ENCODE data around the gene SPP2. TPM values are rescaled to one million over a fixed set of nuclear protein-coding genes. Genes with fewer than 3 reads are reported as not detected.

SPP2 gene
- total RNA-seq, 1 experiment from 2014 or later = not detected

- H2BK15ac ChIP-seq (ENCODE audit: low read depth, low read length) = no peak overlapping the region
- H3K36me3 Mint-ChIP-seq (ENCODE audit: insufficient read depth in 1 of 3, low read depth in 3 of 3) = peaks cover 1 to 13% (median 3%) of the 10 kb centered on the region in 3 experiments; a peak in 4 of 7 replicates
- H3K4me3 Mint-ChIP-seq = no peak overlapping the region
These were observed 30.6 kb upstream of the SPP2 start for GRCh38 chr2:234019896-234020295.

More at GRCh38 chr2:234019896-234020295, 30.6 kb upstream of the SPP2 start:
- H3K4me1 Mint-ChIP-seq = no peaks in the 10 kb centered on the region
- Histone ChIP-seq H3K23me2 (ENCODE audit: insufficient read length, low read depth, low read length, poor library complexity, severe bottlenecking) (no peaks in the 10 kb centered on the region), H3K79me1 (ENCODE audit: insufficient read depth, low read depth, low read length, poor library complexity, severe bottlenecking) (no peaks in the 10 kb centered on the region), H3K14ac (ENCODE audit: insufficient read depth, low read length) (no peak overlapping the region), H3K4me2 (ENCODE audit: insufficient read depth, insufficient read length, low read length) (no peak overlapping the region), H2BK120ac (ENCODE audit: low read depth, low read length, poor library complexity, severe bottlenecking) (no peak overlapping the region), H4K91ac (ENCODE audit: insufficient read length, low read depth, low read length) (no peak overlapping the region), H4K20me1 (ENCODE audit: control insufficient read depth, insufficient read depth, insufficient read length) (no peaks in the 10 kb centered on the region), H3K56ac (ENCODE audit: insufficient read length, low read depth, low read length) (no peak overlapping the region), H2BK5ac (ENCODE audit: insufficient read length, low read length) (no peak overlapping the region), H3K18ac (ENCODE audit: insufficient read length, low read depth, low read length) (no peak overlapping the region), H3K23ac (ENCODE audit: insufficient read length, low read depth, low read length) (no peak overlapping the region), H2AFZ (ENCODE audit: low read length) (no peak overlapping the region), H3K9me3 (ENCODE audit: control insufficient read depth, low read depth, low read length) (no peaks in the 10 kb centered on the region), H3K4me1 (ENCODE audit: insufficient read depth, low read length) (no peaks in the 10 kb centered on the region), H4K5ac (ENCODE audit: insufficient read length, low read depth, low read length) (no peak overlapping the region), H3K27ac (ENCODE audit: insufficient read length, low read depth, low read length) (no peak overlapping the region), H3K27me3 (ENCODE audit: insufficient read depth, low read length) (no peaks in the 10 kb centered on the region), H3K9ac (ENCODE audit: extremely low read depth, insufficient read length, low read length) (no peak overlapping the region), H3K79me2 (ENCODE audit: insufficient read depth, low read length) (no peaks in the 10 kb centered on the region; the same call in 1 of the 2 replicates), H2BK12ac (ENCODE audit: insufficient read length, low read depth, low read length) (no peak overlapping the region), H3K4ac (ENCODE audit: low read depth, low read length) (no peak overlapping the region), H3T11ph (ENCODE audit: low read length) (no peak overlapping the region), H4K8ac (replicated peaks; ENCODE audit: insufficient read length, low read depth, low read length) (no peak overlapping the region), H2BK20ac (ENCODE audit: low read depth, low read length, poor library complexity, severe bottlenecking) (no peak overlapping the region), H2AK5ac (ENCODE audit: insufficient read length, low read length) (no peak overlapping the region)
- H3K27me3 Mint-ChIP-seq (ENCODE audit: low read depth) = peaks cover 11% of the 10 kb centered on the region
- no CpG with 5 or more reads among the region's 4 CpGs for WGBS (ENCODE audit: extremely low coverage, insufficient read length, low lambda C conversion rate)
- TF ChIP-seq CTCF (conservative IDR thresholded peaks at IDR 0.05) = no peak
- DNase-seq = no peak
- no peak overlapping the region for H3K27ac Mint-ChIP-seq
- H3K9me3 Mint-ChIP-seq = peaks cover 20 to 25% of the 10 kb centered on the region in 2 experiments

All from H9 (cell line).